ENCODE measurements around the gene LRRFIP2.
"Not testable (repeated sequence)": the region's sequence is repeated elsewhere in the genome, so short reads cannot be mapped to it uniquely, and the experiment has no call there.

LRRFIP2 gene

GRCh38 chr3:37206041-37206440 lies 31.7 kb upstream of the LRRFIP2 start:
- H3K4me1 ChIP-seq; H3K27me3 ChIP-seq (ENCODE audit: low read depth); DNase-seq (ENCODE audit: low spot score in 2 of 2); H3K4me3 ChIP-seq; H3K36me3 ChIP-seq (replicated peaks); H3K9me3 ChIP-seq: not testable (repeated sequence)
- in situ Hi-C loops (cut with MboI; ENCODE audit: low sequenced_read_pairs), result loop anchor here (25.0 kb wide), 1 partner anchor 469 kb away; no protein-coding TSS in a partner anchor

GRCh38 chr3:37204314-37204713 lies 29.9 kb upstream of the LRRFIP2 start:
- DNase-seq (ENCODE audit: low spot score in 2 of 2), result no peak
- H3K4me3 ChIP-seq, result no peak overlapping the region
- no peaks in the 10 kb centered on the region for H3K9me3 ChIP-seq
- H3K27me3 ChIP-seq (ENCODE audit: low read depth), result peaks cover 5% of the 10 kb centered on the region
- H3K36me3 ChIP-seq (replicated peaks), result no peaks in the 10 kb centered on the region
- H3K4me1 ChIP-seq, result no peaks in the 10 kb centered on the region
- in situ Hi-C loops (cut with MboI; ENCODE audit: low sequenced_read_pairs), result loop anchor here (25.0 kb wide), 1 partner anchor 467 kb away; no protein-coding TSS in a partner anchor

GRCh38 chr3:37202035-37202434 lies 27.7 kb upstream of the LRRFIP2 start:
- no peak overlapping the region for H3K4me3 ChIP-seq
- H3K9me3 ChIP-seq, result no peaks in the 10 kb centered on the region
- H3K36me3 ChIP-seq (replicated peaks), result no peaks in the 10 kb centered on the region
- peaks cover 9% of the 10 kb centered on the region for H3K4me1 ChIP-seq
- in situ Hi-C loops (cut with MboI; ENCODE audit: low sequenced_read_pairs), result loop anchor here (25.0 kb wide), 1 partner anchor 465 kb away; no protein-coding TSS in a partner anchor
- H3K27me3 ChIP-seq (ENCODE audit: low read depth), result peaks cover 5% of the 10 kb centered on the region
- DNase-seq (ENCODE audit: low spot score in 2 of 2), result no peak

GRCh38 chr3:37200141-37200540 lies 25.8 kb upstream of the LRRFIP2 start:
- in situ Hi-C loops (cut with MboI; ENCODE audit: low sequenced_read_pairs), result loop anchor here (25.0 kb wide), 1 partner anchor 463 kb away; no protein-coding TSS in a partner anchor
- no peaks in the 10 kb centered on the region for H3K36me3 ChIP-seq (replicated peaks)
- no peak overlapping the region for H3K4me3 ChIP-seq
- no peaks in the 10 kb centered on the region for H3K9me3 ChIP-seq
- no peak for DNase-seq (ENCODE audit: low spot score in 2 of 2)
- H3K27me3 ChIP-seq (ENCODE audit: low read depth), result peaks cover 5% of the 10 kb centered on the region
- H3K4me1 ChIP-seq, result peaks cover 9% of the 10 kb centered on the region

- in situ Hi-C loops (cut with MboI; ENCODE audit: low sequenced_read_pairs), result no loop called here
- H3K9me3 ChIP-seq, result no peaks in the 10 kb centered on the region
- DNase-seq (ENCODE audit: low spot score in 2 of 2), result no peak
- H3K4me3 ChIP-seq, result no peak overlapping the region
- H3K36me3 ChIP-seq (replicated peaks), result no peaks in the 10 kb centered on the region
- no peaks in the 10 kb centered on the region; the same call in none of the 2 replicates for H3K27me3 ChIP-seq (ENCODE audit: low read depth)
- peaks cover 9% of the 10 kb centered on the region for H3K4me1 ChIP-seq
These were observed 24.6 kb upstream of the LRRFIP2 start for GRCh38 chr3:37198996-37199395.

- Histone ChIP-seq H3K4me3 (no peak overlapping the region), H3K4me1 (peaks cover 9% of the 10 kb centered on the region), H3K36me3 (replicated peaks) (no peaks in the 10 kb centered on the region), H3K9me3 (no peaks in the 10 kb centered on the region), H3K27me3 (ENCODE audit: low read depth) (no peaks in the 10 kb centered on the region; the same call in 1 of the 2 replicates)
- in situ Hi-C loops (cut with MboI; ENCODE audit: low sequenced_read_pairs), result no loop called here
- no peak for DNase-seq (ENCODE audit: low spot score in 2 of 2)
These were observed 24.2 kb upstream of the LRRFIP2 start for GRCh38 chr3:37198547-37198946.

- H3K4me1 ChIP-seq, result peaks cover 9% of the 10 kb centered on the region
- H3K27me3 ChIP-seq (ENCODE audit: low read depth), result no peaks in the 10 kb centered on the region
- in situ Hi-C loops (cut with MboI; ENCODE audit: low sequenced_read_pairs), result no loop called here
- no peak overlapping the region for H3K4me3 ChIP-seq
- no peaks in the 10 kb centered on the region for H3K36me3 ChIP-seq (replicated peaks)
- DNase-seq (ENCODE audit: low spot score in 2 of 2), result peak; percentile 23 to 25
- no peaks in the 10 kb centered on the region for H3K9me3 ChIP-seq
These were observed 23.5 kb upstream of the LRRFIP2 start for GRCh38 chr3:37197810-37198371.

GRCh38 chr3:37194533-37194932 lies 20.2 kb upstream of the LRRFIP2 start:
- no peak for DNase-seq (ENCODE audit: low spot score in 2 of 2)
- H3K27me3 ChIP-seq (ENCODE audit: low read depth), result no peaks in the 10 kb centered on the region
- no peaks in the 10 kb centered on the region for H3K36me3 ChIP-seq (replicated peaks)
- no peak overlapping the region for H3K4me3 ChIP-seq
- H3K9me3 ChIP-seq, result no peaks in the 10 kb centered on the region
- in situ Hi-C loops (cut with MboI; ENCODE audit: low sequenced_read_pairs), result no loop called here
- H3K4me1 ChIP-seq, result peaks cover 9% of the 10 kb centered on the region

GRCh38 chr3:37190667-37191066 lies 16.3 kb upstream of the LRRFIP2 start:
- no peak for DNase-seq (ENCODE audit: low spot score in 2 of 2)
- no peaks in the 10 kb centered on the region for H3K4me1 ChIP-seq
- in situ Hi-C loops (cut with MboI; ENCODE audit: low sequenced_read_pairs), result no loop called here

GRCh38 chr3:37189109-37189508 lies 14.7 kb upstream of the LRRFIP2 start:
- Histone ChIP-seq H3K36me3 (replicated peaks) (no peaks in the 10 kb centered on the region), H3K4me3 (no peak overlapping the region), H3K27me3 (ENCODE audit: low read depth) (no peaks in the 10 kb centered on the region), H3K9me3 (no peaks in the 10 kb centered on the region), H3K4me1 (no peaks in the 10 kb centered on the region)
- no peak for DNase-seq (ENCODE audit: low spot score in 2 of 2)
- in situ Hi-C loops (cut with MboI; ENCODE audit: low sequenced_read_pairs), result no loop called here

More at GRCh38 chr3:37190667-37191066, 16.3 kb upstream of the LRRFIP2 start:
- Histone ChIP-seq H3K9me3 (no peaks in the 10 kb centered on the region), H3K4me3 (no peak overlapping the region), H3K27me3 (ENCODE audit: low read depth) (no peaks in the 10 kb centered on the region), H3K36me3 (replicated peaks) (no peaks in the 10 kb centered on the region)

GRCh38 chr3:37183976-37184375 lies 9.6 kb upstream of the LRRFIP2 start:
- peaks cover 4% of the 10 kb centered on the region; the same call in 1 of the 2 replicates for H3K4me1 ChIP-seq
- peaks cover 4% of the 10 kb centered on the region; the same call in 1 of the 2 replicates for H3K9me3 ChIP-seq
- H3K4me3 ChIP-seq, result no peak overlapping the region
- H3K36me3 ChIP-seq (replicated peaks), result peaks cover 3% of the 10 kb centered on the region; the same call in 1 of the 2 replicates
- in situ Hi-C loops (cut with MboI; ENCODE audit: low sequenced_read_pairs), result no loop called here
- DNase-seq (ENCODE audit: low spot score in 2 of 2), result no peak
- no peaks in the 10 kb centered on the region for H3K27me3 ChIP-seq (ENCODE audit: low read depth)

- Histone ChIP-seq H3K27me3 (ENCODE audit: low read depth) (no peaks in the 10 kb centered on the region), H3K4me1 (peaks cover 4% of the 10 kb centered on the region; the same call in 1 of the 2 replicates), H3K9me3 (peaks cover 4% of the 10 kb centered on the region; the same call in 1 of the 2 replicates), H3K36me3 (replicated peaks) (peaks cover 3% of the 10 kb centered on the region; the same call in 1 of the 2 replicates), H3K4me3 (no peak overlapping the region)
- in situ Hi-C loops (cut with MboI; ENCODE audit: low sequenced_read_pairs), result no loop called here
- DNase-seq (ENCODE audit: low spot score in 2 of 2), result no peak
These were observed 9.0 kb upstream of the LRRFIP2 start for GRCh38 chr3:37183375-37183831.

- H3K9me3 ChIP-seq, result peaks cover 4% of the 10 kb centered on the region; the same call in 1 of the 2 replicates
- peaks cover 5% of the 10 kb centered on the region for H3K4me1 ChIP-seq
- in situ Hi-C loops (cut with MboI; ENCODE audit: low sequenced_read_pairs), result no loop called here
- peaks cover 3% of the 10 kb centered on the region; the same call in 1 of the 2 replicates for H3K36me3 ChIP-seq (replicated peaks)
- H3K4me3 ChIP-seq, result no peak overlapping the region
- DNase-seq (ENCODE audit: low spot score in 2 of 2), result no peak
- H3K27me3 ChIP-seq (ENCODE audit: low read depth), result no peaks in the 10 kb centered on the region
These were observed 8.4 kb upstream of the LRRFIP2 start for GRCh38 chr3:37182816-37183215.

- no peak for DNase-seq (ENCODE audit: low spot score in 2 of 2)
- Histone ChIP-seq H3K27me3 (ENCODE audit: low read depth) (no peaks in the 10 kb centered on the region), H3K9me3 (peaks cover 4% of the 10 kb centered on the region; the same call in 1 of the 2 replicates), H3K4me3 (no peak overlapping the region), H3K4me1 (peaks cover 13% of the 10 kb centered on the region), H3K36me3 (replicated peaks) (peaks cover 3% of the 10 kb centered on the region; the same call in 1 of the 2 replicates)
- in situ Hi-C loops (cut with MboI; ENCODE audit: low sequenced_read_pairs), result no loop called here
These were observed 7.4 kb upstream of the LRRFIP2 start for GRCh38 chr3:37181756-37182155.
